C4-2B (cell line): ENCODE measurements around the gene ZSCAN5A.
"Not testable (repeated sequence)": the region's sequence is repeated elsewhere in the genome, so short reads cannot be mapped to it uniquely, and the experiment has no call there.

Experiments
- H3K27ac ChIP-seq: fragments of 450-650 bp; 2 replicates; pipeline ENCODE4 v1.5.1; 2017
- ZFX ChIP-seq: fragments of 450-650 bp; IDR thresholded peaks from 2 replicates; pipeline ENCODE4 v1.6.1; 2017
- TF ChIP-seq, protein P1 (sequence below): fragments of 450-650 bp; conservative IDR thresholded peaks from 2 replicates; pipeline ENCODE4 v1.5.1; 2017; ENCODE audit warnings: mild to moderate bottlenecking

ZSCAN5A gene

GRCh38 chr19:56193981-56194640 lies 120.5 kb downstream of the ZSCAN5A start:
- TF ChIP-seq, protein P1, sequence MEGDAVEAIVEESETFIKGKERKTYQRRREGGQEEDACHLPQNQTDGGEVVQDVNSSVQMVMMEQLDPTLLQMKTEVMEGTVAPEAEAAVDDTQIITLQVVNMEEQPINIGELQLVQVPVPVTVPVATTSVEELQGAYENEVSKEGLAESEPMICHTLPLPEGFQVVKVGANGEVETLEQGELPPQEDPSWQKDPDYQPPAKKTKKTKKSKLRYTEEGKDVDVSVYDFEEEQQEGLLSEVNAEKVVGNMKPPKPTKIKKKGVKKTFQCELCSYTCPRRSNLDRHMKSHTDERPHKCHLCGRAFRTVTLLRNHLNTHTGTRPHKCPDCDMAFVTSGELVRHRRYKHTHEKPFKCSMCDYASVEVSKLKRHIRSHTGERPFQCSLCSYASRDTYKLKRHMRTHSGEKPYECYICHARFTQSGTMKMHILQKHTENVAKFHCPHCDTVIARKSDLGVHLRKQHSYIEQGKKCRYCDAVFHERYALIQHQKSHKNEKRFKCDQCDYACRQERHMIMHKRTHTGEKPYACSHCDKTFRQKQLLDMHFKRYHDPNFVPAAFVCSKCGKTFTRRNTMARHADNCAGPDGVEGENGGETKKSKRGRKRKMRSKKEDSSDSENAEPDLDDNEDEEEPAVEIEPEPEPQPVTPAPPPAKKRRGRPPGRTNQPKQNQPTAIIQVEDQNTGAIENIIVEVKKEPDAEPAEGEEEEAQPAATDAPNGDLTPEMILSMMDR: no peak
- TF ChIP-seq ZFX: no peak

DNA sequence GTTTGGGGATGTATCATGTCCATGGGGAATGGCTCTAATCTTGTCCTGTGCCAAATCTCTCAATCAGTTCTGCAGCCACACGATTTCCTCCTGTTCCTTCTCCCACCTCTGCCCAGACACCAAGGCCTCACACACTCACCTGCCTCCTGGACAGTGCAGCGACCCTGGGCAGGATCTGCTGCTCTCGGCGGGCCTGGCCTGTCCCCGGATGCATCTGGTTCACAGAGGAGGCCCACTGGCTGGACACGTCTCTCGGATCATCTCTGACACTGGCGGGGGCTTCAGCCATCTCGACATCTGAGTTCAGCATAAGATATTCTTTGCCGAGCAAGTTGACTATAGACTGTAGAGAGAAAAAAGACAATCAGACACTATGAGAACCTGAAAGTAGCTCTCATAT lies 122.9 kb downstream of the ZSCAN5A start:
- no peak overlapping the region for H3K27ac ChIP-seq
- TF ChIP-seq, protein P1: no peak
- TF ChIP-seq ZFX: no peak

More at GRCh38 chr19:56193981-56194640, 120.5 kb downstream of the ZSCAN5A start:
- H3K27ac ChIP-seq: no peak overlapping the region

- TF ChIP-seq, protein P1: no peak
- no peak for TF ChIP-seq ZFX
- no peak overlapping the region for H3K27ac ChIP-seq
These were observed 123.5 kb downstream of the ZSCAN5A start for GRCh38 chr19:56191115-56191514.

DNA sequence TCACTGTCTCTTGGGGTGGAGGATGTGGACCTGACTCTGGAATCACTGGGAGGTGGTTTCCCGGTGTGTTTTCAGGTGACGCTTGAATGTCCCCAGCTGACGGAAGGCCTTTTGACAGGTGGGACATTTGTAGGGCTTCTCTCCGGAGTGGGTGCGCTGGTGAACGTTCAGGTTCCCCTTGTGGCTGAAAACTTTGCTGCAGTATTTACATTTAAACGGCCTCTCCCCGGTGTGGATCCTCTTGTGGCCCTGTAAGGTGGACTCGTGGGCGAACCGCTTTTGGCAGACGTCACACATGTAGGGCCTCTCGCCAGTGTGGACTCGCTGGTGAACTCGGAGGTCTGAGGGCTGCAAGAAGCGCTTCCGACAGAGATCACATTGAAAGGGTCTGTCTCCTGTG lies 124.9 kb downstream of the ZSCAN5A start:
- H3K27ac ChIP-seq: no peak overlapping the region
- TF ChIP-seq ZFX: no peak
- TF ChIP-seq, protein P1: no peak

DNA sequence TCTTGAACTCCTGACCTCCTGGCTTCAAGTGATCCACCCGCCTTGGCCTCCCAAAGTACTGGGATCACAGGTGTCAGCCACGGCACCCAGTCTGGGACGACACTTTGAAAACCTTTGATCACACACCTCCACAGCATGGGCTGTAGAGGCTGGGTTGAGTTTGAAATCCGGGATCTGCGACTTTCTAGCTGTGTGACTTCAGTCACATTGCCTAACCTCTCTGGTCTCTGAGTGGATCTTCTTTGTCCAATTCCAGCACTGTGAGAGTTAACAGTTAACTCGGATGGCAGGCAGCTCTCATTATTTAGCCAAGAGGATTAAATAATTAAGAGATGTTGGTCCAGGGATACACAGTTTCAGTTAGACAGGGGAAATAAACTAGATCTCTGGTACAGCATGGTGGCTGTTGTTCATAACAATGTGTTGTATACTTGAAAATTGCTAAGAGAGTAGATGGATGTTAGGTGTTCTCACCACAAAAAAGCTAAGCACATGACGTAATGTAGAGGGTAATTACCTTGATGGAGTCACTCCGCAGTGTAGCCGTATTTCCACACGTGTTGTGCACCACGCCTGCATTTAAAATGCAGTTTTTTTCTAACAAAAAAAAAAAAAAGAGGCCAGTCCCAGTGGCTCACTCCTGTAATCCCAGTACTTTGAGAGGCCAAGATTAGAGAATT lies 136.9 kb downstream of the ZSCAN5A start:
- no peak overlapping the region for H3K27ac ChIP-seq
- TF ChIP-seq, protein P1: no peak
- no peak for TF ChIP-seq ZFX

- no peak overlapping the region for H3K27ac ChIP-seq
- no peak for TF ChIP-seq ZFX
- TF ChIP-seq, protein P1: no peak
These were observed 137.8 kb downstream of the ZSCAN5A start for GRCh38 chr19:56176881-56177280.

DNA sequence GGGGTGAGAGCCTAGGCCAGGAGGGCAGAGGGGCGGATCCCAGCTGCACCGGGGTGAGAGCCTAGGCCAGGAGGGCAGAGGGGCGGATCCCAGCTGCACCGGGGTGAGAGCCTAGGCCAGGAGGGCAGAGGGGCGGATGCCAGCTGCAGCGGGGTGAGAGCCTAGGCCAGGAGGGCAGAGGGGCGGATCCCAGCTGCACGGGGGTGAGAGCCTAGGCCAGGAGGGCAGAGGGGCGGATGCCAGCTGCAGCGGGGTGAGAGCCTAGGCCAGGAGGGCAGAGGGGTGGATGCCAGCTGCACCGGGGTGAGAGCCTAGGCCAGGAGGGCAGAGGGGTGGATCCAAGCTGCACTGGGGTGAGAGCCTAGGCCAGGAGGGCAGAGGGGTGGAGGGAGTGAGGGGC lies 138.3 kb downstream of the ZSCAN5A start:
- not testable (repeated sequence) for H3K27ac ChIP-seq

DNA sequence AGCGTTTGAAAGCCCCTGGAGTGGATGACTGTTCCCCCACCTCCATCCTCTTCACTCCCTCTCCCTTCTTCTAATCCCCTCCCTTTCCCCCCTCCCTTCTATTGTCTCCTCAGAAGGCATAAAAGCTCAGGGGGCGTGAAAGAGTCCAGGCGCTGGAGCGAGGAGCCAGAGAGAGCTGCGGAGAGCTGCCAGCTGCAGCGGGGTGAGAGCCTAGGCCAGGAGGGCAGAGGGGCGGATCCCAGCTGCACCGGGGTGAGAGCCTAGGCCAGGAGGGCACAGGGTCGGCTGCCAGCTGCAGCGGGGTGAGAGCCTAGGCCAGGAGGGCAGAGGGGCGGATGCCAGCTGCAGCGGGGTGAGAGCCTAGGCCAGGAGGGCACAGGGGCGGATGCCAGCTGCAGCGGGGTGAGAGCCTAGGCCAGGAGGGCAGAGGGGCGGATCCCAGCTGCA lies 138.8 kb downstream of the ZSCAN5A start, which contains the start of gene GALP:
Gene GALP, plus strand, starts transcription at position 148 of the 447 bp plus-strand sequence. CDS start 1,101 bp downstream, outside the sequence.
- H3K27ac ChIP-seq: not testable (repeated sequence)
